Left colon (tissue), 2 donors: Measurements from ENCODE around the gene RABGGTA. TPM values are rescaled to one million over a fixed set of nuclear protein-coding genes. Genes with fewer than 3 reads are reported as not detected.
A peak's percentile ranks its signal among the peaks of the same experiment; 100 is the strongest.

Experiments
- ATAC-seq: fragments of 200-7000 bp; cut with Tn5 transposase; one replicate; pipeline ENCODE4 v1.9.1; 2020; ENCODE audit warnings: mild to moderate bottlenecking, moderate library complexity
- DNase-seq, 2 donors: peaks; one replicate each; pipeline ENCODE4 v3.0.0-alpha.2; 2020
- intact Hi-C, 2 donors: fragments of 100-400 bp; cut with DNase I in 1 of 2; cut with micrococcal nuclease in 1 of 2; formaldehyde crosslinking; loops; one replicate each; pipeline versions ENCODE4 v1.11.2 to v1.14.0; 2022; cut with DNase I, micrococcal nuclease
- total RNA-seq, 2 donors: library from RNA; stranded (reverse); fragmentation: NEBNext Ultra II Directional; extraction: Animal tissue kit (Norgen Biotek cat#: 25700); gene quantifications; one replicate each; pipeline ENCODE4 v1.2.1, GENCODE V29; 2021
- donor health status: DM: no; HTN: no; CAD: no.
- donor health status: DM: yes; HTN: yes; CAD: no.

The RABGGTA gene
- total RNA-seq, 2 donors from 2014 or later = 35.0 to 41.8 TPM

DNA sequence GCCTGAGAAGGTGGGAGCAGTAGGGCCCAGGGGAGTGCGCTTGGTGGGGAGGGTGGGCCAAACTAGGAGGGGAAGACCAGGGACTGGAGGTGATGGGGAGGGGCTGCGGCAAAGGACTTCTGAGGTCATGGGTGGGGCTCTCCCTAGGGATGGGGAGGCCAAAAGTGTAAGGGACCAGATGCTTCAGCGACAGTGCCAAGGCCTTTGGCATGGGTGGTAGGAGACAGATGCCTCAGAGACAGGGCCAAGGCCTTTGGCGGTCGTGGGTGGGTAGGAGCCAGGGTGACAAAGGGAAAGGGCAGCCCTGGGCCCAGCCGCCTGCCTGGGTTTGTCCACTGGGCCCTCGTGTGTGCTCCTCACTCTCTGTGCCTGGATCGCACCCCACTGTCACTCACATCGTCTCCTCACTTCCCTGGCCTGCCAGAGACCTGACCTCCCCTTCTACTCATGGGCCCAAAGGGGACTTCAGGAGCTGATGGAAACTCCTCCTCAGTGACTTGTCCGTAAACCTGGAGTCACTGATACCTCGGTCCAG, 13.2 kb upstream of the RABGGTA start:
- intact Hi-C loops = no loop called here
- ATAC-seq = no peak
- no peak for DNase-seq

- intact Hi-C loops = no loop called here
- no peak for ATAC-seq
These were observed 12.5 kb upstream of the RABGGTA start for GRCh38 chr14:24283796-24284460.

DNA sequence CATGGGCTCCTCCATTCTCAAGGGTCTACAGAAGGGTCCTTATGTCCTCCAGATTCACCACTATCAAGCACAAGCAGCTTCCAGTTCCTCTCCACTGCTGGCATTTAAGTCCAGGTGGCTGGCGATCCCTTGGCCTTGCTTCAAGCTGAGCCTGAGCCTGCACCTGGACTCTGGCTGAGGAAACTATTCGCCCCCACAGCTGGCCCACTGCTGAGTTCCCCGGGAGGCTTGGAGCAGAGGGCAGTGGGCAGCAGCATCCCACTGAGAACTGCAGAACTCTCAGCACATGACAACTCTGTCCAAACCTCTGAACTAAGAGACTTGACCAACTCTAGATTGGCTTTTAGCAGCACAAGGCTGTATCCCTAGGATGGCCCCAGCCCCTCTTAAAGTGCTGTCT, 11.3 kb upstream of the RABGGTA start:
- intact Hi-C loops = no loop called here
- no peak for ATAC-seq

More at GRCh38 chr14:24283796-24284460, 12.5 kb upstream of the RABGGTA start:
- DNase-seq = no peak

GRCh38 chr14:24281636-24282035, 10.2 kb upstream of the RABGGTA start:
- intact Hi-C loops = no loop called here
- DNase-seq (no peak), ATAC-seq (no peak)

More for the DNA sequence above, 11.3 kb upstream of the RABGGTA start:
- no peak for DNase-seq

- DNase-seq = no peak
- ATAC-seq = no peak
- intact Hi-C loops = no loop called here
These were observed 9.5 kb upstream of the RABGGTA start for GRCh38 chr14:24280797-24281460.

DNA sequence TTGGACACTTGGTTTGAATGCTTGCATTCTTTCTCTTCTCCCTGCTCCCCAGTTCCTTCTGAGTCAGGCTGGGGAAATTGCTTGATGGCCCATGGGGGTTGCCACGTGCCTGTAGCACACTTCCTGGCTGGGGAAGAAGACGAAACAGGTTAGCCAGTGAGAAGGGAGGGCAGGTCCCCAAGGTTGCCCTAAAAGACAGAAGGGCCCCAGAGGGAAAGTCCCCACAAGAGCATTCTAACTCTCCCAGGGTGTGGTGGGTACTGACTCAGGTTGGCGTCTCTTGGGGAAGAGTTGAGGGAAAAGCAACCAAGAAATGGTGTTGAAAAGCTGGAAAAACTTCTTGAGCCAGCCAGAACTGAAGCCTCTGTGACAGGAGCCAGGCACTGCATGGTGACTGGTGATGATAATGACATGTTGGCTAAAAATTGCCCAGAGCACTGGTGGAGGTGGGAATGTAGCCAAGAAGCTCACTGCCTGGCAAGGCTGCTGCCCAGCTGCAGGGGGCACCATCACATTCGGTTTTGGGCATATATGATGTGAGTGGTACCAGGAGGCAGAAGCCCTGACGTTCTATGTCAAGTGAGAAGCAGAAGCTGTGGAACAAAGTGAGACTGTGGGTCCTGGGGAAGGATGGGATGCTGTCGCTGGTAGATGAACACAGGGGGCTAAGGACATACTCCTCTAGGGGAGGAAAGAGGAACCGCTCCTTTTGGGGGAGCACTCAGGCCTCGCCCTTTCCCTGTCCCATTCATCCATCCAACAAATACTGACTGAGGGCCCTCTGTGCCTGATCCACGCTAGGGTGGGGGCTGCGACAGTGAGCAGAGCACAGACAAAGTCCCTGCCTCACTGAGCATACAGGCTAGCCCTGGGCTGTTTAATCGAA, 8.1 kb upstream of the RABGGTA start:
- DNase-seq (no peak), ATAC-seq (peak; percentile 21)
- intact Hi-C loops = no loop called here

DNA sequence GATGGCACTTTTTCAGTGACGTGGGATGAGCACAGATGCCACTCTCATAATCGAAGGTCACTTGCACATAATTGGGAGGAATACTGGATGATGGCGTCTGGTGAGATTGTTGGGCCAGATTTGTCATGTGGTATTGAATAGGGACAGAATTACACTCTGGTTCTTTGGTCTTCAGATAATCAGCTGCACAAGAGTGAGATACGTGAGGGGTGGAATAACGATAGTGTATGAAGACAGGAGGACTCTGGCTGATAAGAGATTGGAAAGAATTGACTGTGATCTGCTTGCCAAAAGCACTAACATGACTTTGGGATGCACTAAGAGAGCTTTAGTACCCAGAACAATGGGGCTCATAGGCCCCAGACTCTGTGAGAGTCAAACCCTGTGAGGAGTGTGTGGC, 7.0 kb upstream of the RABGGTA start:
- ATAC-seq (no peak), DNase-seq (no peak)
- intact Hi-C loops = no loop called here

DNA sequence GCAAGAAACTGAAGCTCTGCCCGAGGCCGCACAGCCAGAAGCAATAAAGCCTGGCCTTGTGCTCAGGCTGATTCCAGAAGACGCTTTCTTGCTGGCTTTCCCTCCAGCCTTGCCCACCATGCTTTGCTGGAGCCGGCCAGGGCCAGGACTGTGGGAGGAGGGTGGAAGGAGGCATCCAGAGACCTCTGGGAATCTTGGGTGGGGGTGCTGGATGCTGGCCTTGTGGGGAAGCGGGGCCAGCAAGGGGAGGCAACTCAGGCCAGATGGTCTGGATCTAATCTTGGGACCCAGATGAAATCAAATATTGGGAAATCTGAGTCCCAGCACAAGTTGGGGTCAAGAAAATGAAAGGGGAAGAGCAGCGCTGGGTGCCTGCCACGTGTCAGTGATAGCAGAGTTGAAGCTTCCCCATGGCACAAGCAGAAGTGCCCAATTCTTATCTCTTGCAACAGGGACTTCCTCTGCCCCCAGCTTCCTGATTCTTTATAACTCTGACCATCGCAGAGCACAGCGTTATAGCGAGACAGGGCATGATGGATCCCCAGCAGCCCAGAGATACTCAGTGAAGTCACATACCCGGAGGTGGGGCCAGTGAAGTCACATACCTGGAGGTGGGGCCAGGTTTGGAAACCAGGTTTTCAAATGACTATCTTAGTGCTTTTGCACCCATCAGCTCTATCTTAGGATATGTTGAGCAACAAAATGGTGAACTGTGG, 6.4 kb upstream of the RABGGTA start:
- intact Hi-C loops = no loop called here
- DNase-seq = no peak

DNA sequence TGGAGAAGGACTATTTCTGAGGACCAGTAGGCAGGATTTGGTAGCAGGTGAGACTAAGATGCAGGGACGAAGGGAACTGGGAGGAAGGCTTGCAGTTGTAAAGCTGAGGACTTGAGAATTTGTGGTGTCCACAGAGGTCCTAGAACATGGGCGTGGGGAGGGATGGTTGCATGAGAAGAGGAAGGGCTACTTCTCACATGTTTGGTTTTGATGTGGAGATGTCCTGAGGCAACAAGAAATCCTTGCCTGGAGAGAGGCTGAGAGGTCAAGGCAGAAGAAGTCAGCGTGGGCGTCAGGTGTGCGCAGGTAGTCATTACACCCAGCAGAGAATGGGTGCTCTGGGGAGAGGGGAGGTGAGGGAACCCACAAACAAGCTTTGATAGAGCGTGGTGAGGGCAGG, 5.7 kb upstream of the RABGGTA start:
- intact Hi-C loops = no loop called here
- DNase-seq (no peak), ATAC-seq (no peak)

More for the DNA sequence above, 6.4 kb upstream of the RABGGTA start:
- no peak for ATAC-seq

- no peak for DNase-seq
- ATAC-seq = no peak
- intact Hi-C loops = no loop called here
These were observed 2.7 kb upstream of the RABGGTA start for GRCh38 chr14:24274101-24274543.

- no peak for ATAC-seq
These were observed 2.1 kb upstream of the RABGGTA start for GRCh38 chr14:24273422-24273998.

GRCh38 chr14:24272467-24272866, 1.1 kb upstream of the RABGGTA start:
- no peak for DNase-seq
- no peak for ATAC-seq
- intact Hi-C loops = no loop called here

More at GRCh38 chr14:24273422-24273998, 2.1 kb upstream of the RABGGTA start:
- intact Hi-C loops = no loop called here
- DNase-seq = no peak

- intact Hi-C loops = no loop called here
- no peak for DNase-seq
These were observed 452 bp upstream of the RABGGTA start for GRCh38 chr14:24271834-24272263.

DNA sequence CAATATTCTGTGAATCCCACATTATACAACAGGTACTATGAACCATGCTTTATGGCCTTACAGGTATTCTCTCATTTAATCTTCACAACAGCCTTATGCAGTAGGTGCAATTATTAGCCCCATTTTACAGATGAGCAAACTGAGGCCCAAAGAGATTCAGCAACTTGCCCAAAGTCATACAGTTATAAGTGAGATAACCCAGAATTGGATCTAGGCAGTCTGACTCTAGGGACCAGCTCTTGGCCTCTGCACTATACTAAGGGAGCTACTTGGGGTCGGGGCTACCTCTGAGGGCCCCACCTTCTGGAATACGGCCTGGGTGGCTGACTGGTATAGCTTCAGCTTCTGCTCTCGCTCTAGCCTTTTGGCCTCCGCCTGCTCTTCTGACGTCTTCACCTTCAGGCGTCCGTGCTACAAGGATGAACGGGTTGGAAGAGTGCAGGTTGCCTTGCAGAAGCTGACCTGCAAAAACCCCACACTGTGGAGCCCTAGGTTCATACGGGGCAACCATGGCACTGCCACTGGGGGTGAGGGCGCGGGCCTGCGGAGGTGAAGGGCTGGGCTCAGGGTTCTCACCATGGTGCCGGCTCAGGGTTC, 762 bp downstream of the RABGGTA start:
- ATAC-seq = peak; percentile 38
- no peak for DNase-seq
- intact Hi-C loops = no loop called here

More at GRCh38 chr14:24271834-24272263, 452 bp upstream of the RABGGTA start:
- ATAC-seq = no peak

DNA sequence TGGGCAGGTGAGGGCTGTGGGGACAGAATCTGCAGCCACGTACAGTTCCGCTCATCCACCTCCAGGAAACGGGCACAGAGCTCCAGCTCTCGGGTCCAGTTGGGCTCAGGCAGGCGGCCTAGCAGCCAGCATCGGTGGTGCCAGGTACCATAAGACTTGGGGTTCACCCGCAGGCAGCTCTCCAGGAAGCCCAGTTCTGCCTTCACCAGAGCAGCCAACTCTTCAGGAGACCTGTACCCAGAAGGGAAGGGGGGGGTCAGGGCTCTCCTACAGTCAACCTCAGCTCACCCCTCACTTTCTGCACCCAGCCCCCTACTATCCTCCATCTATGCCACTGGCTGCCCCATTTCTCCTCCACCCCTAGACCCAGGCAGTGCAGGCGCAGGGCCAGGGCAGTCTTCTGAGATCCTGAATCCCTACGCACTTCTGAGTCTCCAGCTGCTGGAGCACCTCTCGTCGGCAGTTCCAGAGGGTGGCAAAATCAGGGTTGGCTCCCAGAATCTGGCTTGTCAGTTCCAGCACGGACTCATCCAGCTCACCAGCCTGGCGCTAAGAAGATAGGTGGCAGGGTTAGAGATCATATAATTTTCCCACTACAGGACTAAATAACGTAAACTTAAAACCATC, 1.4 kb downstream of the RABGGTA start:
- no peak for ATAC-seq
- intact Hi-C loops = no loop called here
- no peak for DNase-seq

- ATAC-seq = no peak
- intact Hi-C loops = no loop called here
- no peak for DNase-seq
These were observed 2.0 kb downstream of the RABGGTA start for GRCh38 chr14:24269368-24269767.

DNA sequence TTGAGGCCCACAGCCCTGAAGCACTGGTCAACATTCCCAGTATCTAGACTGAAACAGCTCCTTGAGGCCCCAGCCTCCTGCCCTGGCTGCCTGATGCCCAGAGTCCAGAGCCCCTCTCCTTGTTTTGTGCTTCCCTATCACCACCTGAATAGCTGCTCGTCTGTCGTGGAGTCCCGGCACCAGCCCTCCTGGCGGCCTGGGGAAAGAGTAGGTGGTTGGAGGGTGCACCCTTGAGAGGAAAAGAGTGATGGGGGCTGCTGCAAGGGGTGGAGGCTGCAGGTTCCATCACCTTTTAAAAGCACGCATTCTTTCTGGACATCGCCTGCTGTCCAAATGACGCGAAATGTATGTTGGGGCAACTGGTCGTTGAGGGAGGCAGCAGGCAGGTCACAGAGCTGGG, 3.2 kb downstream of the RABGGTA start:
- intact Hi-C loops = no loop called here
- no peak for ATAC-seq
- DNase-seq = no peak

- DNase-seq (no peak), ATAC-seq (no peak)
- intact Hi-C loops = no loop called here
These were observed 3.9 kb downstream of the RABGGTA start for GRCh38 chr14:24267516-24267915.
